Astrocyte (in vitro differentiated cells and primary cell): ENCODE data around the gene STK39. TPM values are rescaled to one million over a fixed set of nuclear protein-coding genes. Genes with fewer than 3 reads are reported as not detected.

Experiments
- DNase-seq: peaks from one replicate; pipeline ENCODE4 v3.0.0-alpha.2; 2010; ENCODE audit warnings: low read depth
- FAIRE-seq: peaks from 2 replicates; lab custom pipeline; 2011; peaks lifted over from hg19 to GRCh38; lab: Jason Lieb, UNC
- H2AFZ ChIP-seq: 2 replicates; pipeline ENCODE4 v1.6.0; 2012; ENCODE audit warnings: low read depth, low read length, inconsistent platforms
- H3K27ac ChIP-seq: 2 replicates; pipeline ENCODE4 v1.5.1; 2011; ENCODE audit warnings: low read depth, low read length, inconsistent platforms
- H3K27me3 ChIP-seq: 2 replicates; pipeline ENCODE4 v1.6.0; 2011; ENCODE audit warnings: low read length, inconsistent platforms; ENCODE audit not compliant: insufficient read depth
- H3K36me3 ChIP-seq: 2 replicates; pipeline ENCODE4 v1.5.1; 2011; ENCODE audit warnings: low read length, inconsistent platforms; ENCODE audit not compliant: insufficient read depth
- H3K4me1 ChIP-seq: 2 replicates; pipeline ENCODE4 v1.5.1; 2011; ENCODE audit warnings: low read length, inconsistent platforms; ENCODE audit not compliant: insufficient read depth
- H3K4me2 ChIP-seq: 2 replicates; pipeline ENCODE4 v1.6.0; 2012; ENCODE audit warnings: low read length, inconsistent platforms
- H3K4me3 ChIP-seq: 2 replicates; pipeline ENCODE4 v1.5.1; 2011; ENCODE audit warnings: low read depth, mild to moderate bottlenecking, low read length, inconsistent platforms; ENCODE audit not compliant: insufficient read depth
- H3K79me2 ChIP-seq: 2 replicates; pipeline ENCODE4 v1.6.0; 2012; ENCODE audit warnings: mild to moderate bottlenecking, low read length, inconsistent platforms; ENCODE audit not compliant: insufficient read depth
- H3K9ac ChIP-seq: 2 replicates; pipeline ENCODE4 v1.6.0; 2012; ENCODE audit warnings: mild to moderate bottlenecking, low read length, inconsistent platforms
- H3K9me3 ChIP-seq: 2 replicates; pipeline ENCODE4 v1.5.1; 2012; ENCODE audit warnings: low read depth, mild to moderate bottlenecking, low read length, inconsistent platforms; ENCODE audit not compliant: insufficient read depth
- H4K20me1 ChIP-seq: 2 replicates; pipeline ENCODE4 v1.6.0; 2012; ENCODE audit warnings: low read length, inconsistent platforms; ENCODE audit not compliant: insufficient read depth
- H3K27ac Mint-ChIP-seq: one replicate; pipeline ENCODE4 v1.8.0; 2021; ENCODE audit warnings: mild to moderate bottlenecking, mixed read lengths; ENCODE audit not compliant: unreplicated experiment
- H3K27me3 Mint-ChIP-seq: one replicate; pipeline ENCODE4 v1.8.0; 2021; ENCODE audit warnings: low read depth, mixed read lengths; ENCODE audit not compliant: unreplicated experiment
- H3K36me3 Mint-ChIP-seq: one replicate; pipeline ENCODE4 v1.8.0; 2021; ENCODE audit warnings: low read depth, mixed read lengths; ENCODE audit not compliant: unreplicated experiment
- H3K4me1 Mint-ChIP-seq: one replicate; pipeline ENCODE4 v1.8.0; 2021; ENCODE audit warnings: low read depth, mixed read lengths; ENCODE audit not compliant: unreplicated experiment
- H3K4me3 Mint-ChIP-seq: one replicate; pipeline ENCODE4 v1.8.0; 2021; ENCODE audit warnings: mild to moderate bottlenecking, moderate library complexity, mixed read lengths; ENCODE audit not compliant: unreplicated experiment
- H3K9me3 Mint-ChIP-seq: one replicate; pipeline ENCODE4 v1.8.0; 2021; ENCODE audit warnings: mild to moderate bottlenecking, mixed read lengths; ENCODE audit not compliant: unreplicated experiment
- EZH2 ChIP-seq: IDR thresholded peaks from 2 replicates; pipeline ENCODE4 v1.6.1; 2012; ENCODE audit warnings: mild to moderate bottlenecking, low read length, inconsistent platforms; ENCODE audit not compliant: insufficient read depth
- total RNA-seq: library from RNA; stranded (reverse); gene quantifications from 2 replicates; pipeline ENCODE4 v1.2.1, GENCODE V29; 2021
- TF ChIP-seq, protein P1 (sequence below): IDR thresholded peaks from 2 replicates; pipeline ENCODE4 v1.5.1; 2011; ENCODE audit warnings: low read depth, mild to moderate bottlenecking, inconsistent platforms, low read length, moderate library complexity; ENCODE audit not compliant: insufficient read depth

STK39 gene
- total RNA-seq, 1 donor from 2014 or later, result 23.4 TPM

DNA sequence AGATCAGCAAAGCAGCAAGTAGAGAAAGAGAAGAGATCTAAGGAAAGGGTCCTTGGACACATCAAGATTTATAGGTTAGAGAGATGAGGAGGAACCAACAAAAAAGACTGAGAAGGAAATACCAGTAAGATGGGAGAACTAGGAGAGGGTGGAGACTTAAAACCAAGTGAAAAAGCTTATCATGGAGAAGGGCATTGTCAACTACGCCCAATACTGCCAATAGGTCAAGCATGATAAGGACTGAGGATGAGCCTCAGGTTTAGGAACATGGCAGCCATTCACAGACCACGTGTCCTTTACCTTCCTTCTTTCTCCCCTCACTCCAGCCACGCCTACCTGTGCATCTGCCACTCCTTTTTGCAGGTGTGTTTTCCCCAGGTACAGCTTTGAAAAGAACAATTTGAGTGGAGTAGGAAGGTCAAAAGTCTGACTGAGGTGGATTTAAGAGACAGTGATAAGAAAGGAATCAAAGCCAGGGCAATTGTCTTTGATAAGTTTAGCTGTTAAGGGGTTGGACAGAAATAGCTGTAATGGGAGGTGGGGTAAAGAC, 238.7 kb downstream of the STK39 start:
- Histone ChIP-seq H3K36me3 (peaks cover 8% of the 10 kb centered on the region), H3K4me1 (no peaks in the 10 kb centered on the region), H2AFZ (no peak overlapping the region), H3K79me2 (no peaks in the 10 kb centered on the region), H4K20me1 (no peaks in the 10 kb centered on the region), H3K4me3 (no peak overlapping the region), H3K27ac (no peak overlapping the region), H3K27me3 (no peaks in the 10 kb centered on the region), H3K9me3 (no peaks in the 10 kb centered on the region), H3K4me2 (no peak overlapping the region), H3K9ac (no peak overlapping the region)
- FAIRE-seq (no peak), DNase-seq (no peak)
- Mint-ChIP-seq H3K9me3 (peaks cover 2% of the 10 kb centered on the region), H3K27ac (no peak overlapping the region), H3K36me3 (peaks cover 26% of the 10 kb centered on the region), H3K4me1 (no peaks in the 10 kb centered on the region), H3K27me3 (no peaks in the 10 kb centered on the region), H3K4me3 (no peak overlapping the region)
- TF ChIP-seq, protein P1, sequence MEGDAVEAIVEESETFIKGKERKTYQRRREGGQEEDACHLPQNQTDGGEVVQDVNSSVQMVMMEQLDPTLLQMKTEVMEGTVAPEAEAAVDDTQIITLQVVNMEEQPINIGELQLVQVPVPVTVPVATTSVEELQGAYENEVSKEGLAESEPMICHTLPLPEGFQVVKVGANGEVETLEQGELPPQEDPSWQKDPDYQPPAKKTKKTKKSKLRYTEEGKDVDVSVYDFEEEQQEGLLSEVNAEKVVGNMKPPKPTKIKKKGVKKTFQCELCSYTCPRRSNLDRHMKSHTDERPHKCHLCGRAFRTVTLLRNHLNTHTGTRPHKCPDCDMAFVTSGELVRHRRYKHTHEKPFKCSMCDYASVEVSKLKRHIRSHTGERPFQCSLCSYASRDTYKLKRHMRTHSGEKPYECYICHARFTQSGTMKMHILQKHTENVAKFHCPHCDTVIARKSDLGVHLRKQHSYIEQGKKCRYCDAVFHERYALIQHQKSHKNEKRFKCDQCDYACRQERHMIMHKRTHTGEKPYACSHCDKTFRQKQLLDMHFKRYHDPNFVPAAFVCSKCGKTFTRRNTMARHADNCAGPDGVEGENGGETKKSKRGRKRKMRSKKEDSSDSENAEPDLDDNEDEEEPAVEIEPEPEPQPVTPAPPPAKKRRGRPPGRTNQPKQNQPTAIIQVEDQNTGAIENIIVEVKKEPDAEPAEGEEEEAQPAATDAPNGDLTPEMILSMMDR, result no peak
- TF ChIP-seq EZH2, result no peak

DNA sequence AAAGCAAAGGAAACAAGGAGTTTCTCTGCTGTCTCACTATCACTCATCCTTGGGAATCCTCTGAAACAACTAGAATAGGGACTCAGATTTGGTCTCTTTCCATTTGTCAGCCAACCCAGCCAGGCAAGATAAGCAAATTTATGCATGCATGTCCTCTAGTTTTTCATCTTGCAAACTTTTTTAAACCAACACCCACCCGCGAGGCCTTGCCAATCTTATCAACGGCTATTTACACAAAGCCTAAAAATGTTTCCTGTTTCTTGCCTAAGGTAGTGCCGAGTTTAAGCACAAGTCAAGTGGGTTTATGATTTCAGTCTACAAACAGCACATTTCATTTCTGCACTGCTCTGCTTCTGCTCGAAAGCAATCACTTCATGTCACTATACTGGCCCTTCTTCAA, 240.9 kb downstream of the STK39 start:
- H3K36me3 Mint-ChIP-seq, result peaks cover 26% of the 10 kb centered on the region
- H3K27ac Mint-ChIP-seq, result no peak overlapping the region
- FAIRE-seq, result no peak
- peaks cover 2% of the 10 kb centered on the region for H3K9me3 Mint-ChIP-seq
- peaks cover 8% of the 10 kb centered on the region for H3K4me1 Mint-ChIP-seq
- Histone ChIP-seq H3K4me2 (no peak overlapping the region), H3K79me2 (no peaks in the 10 kb centered on the region), H3K4me3 (no peak overlapping the region), H2AFZ (no peak overlapping the region), H3K9me3 (no peaks in the 10 kb centered on the region), H4K20me1 (no peaks in the 10 kb centered on the region), H3K27me3 (no peaks in the 10 kb centered on the region), H3K27ac (no peak overlapping the region), H3K4me1 (no peaks in the 10 kb centered on the region), H3K9ac (no peak overlapping the region), H3K36me3 (peaks cover 2% of the 10 kb centered on the region)
- TF ChIP-seq EZH2, result no peak
- TF ChIP-seq, protein P1, result no peak
- H3K4me3 Mint-ChIP-seq, result no peak overlapping the region
- H3K27me3 Mint-ChIP-seq, result no peaks in the 10 kb centered on the region
- DNase-seq, result no peak

DNA sequence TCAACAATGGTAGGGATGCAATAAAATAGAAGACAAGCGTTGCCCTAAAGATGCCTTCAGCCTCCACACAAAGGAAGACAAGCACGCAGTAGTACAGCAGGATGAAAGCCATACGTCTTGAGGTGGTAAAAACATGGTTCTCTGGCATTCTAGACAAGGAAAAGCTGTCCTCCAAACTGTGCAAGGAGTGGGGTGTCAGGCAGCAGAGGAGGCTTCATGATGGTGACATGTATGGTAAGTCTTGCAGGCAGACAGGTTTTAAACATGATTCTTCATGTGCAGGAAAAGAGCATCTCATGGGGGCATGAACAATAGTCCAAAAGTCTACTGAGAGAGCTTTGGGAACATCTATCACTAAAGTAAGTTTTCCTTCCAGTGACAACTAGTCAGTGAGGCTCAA, 241.8 kb downstream of the STK39 start:
- no peaks in the 10 kb centered on the region for H3K27me3 Mint-ChIP-seq
- no peak for FAIRE-seq
- H3K36me3 ChIP-seq, result no peaks in the 10 kb centered on the region

More for the DNA sequence above, 241.8 kb downstream of the STK39 start:
- DNase-seq, result no peak
- Histone ChIP-seq H3K27me3 (no peaks in the 10 kb centered on the region), H3K9ac (no peak overlapping the region), H3K4me3 (no peak overlapping the region), H4K20me1 (no peaks in the 10 kb centered on the region), H2AFZ (no peak overlapping the region), H3K79me2 (no peaks in the 10 kb centered on the region), H3K9me3 (no peaks in the 10 kb centered on the region), H3K4me1 (no peaks in the 10 kb centered on the region), H3K27ac (no peak overlapping the region), H3K4me2 (no peak overlapping the region)
- Mint-ChIP-seq H3K4me3 (no peak overlapping the region), H3K9me3 (peaks cover 2% of the 10 kb centered on the region), H3K4me1 (peaks cover 8% of the 10 kb centered on the region), H3K36me3 (peaks cover 26% of the 10 kb centered on the region), H3K27ac (no peak overlapping the region)
- TF ChIP-seq EZH2, result no peak
- TF ChIP-seq, protein P1, result no peak
